ENCODE measurements around the gene EIF4E3.

Gene EIF4E3

GRCh38 chr3:71689291-71689690 lies 35.9 kb downstream of the EIF4E3 start:
- no peak for DNase-seq (ENCODE audit: low read depth)

- DNase-seq (ENCODE audit: low read depth), result no peak
Measured at GRCh38 chr3:71688121-71688520, 37.1 kb downstream of the EIF4E3 start.

- no peak for DNase-seq (ENCODE audit: low read depth)
Measured at GRCh38 chr3:71685686-71686085, 39.5 kb downstream of the EIF4E3 start.

- DNase-seq (ENCODE audit: low read depth), result peak; percentile 91
Measured at GRCh38 chr3:71684757-71685386, 40.3 kb downstream of the EIF4E3 start.

- DNase-seq (ENCODE audit: low read depth), result no peak
Measured at GRCh38 chr3:71684046-71684756, 41.0 kb downstream of the EIF4E3 start.

GRCh38 chr3:71681224-71681668 lies 44.0 kb downstream of the EIF4E3 start:
- peak; percentile 65 for DNase-seq (ENCODE audit: low read depth)

- peak; percentile 40 for DNase-seq (ENCODE audit: low read depth)
Measured at GRCh38 chr3:71680603-71681002, 44.6 kb downstream of the EIF4E3 start.

- no peak for DNase-seq (ENCODE audit: low read depth)
Measured at GRCh38 chr3:71676931-71677330, 48.3 kb downstream of the EIF4E3 start.

GRCh38 chr3:71673486-71673885 lies 51.7 kb downstream of the EIF4E3 start:
- no peak for DNase-seq (ENCODE audit: low read depth)

- no peak for DNase-seq (ENCODE audit: low read depth)
Measured at GRCh38 chr3:71672807-71673206, 52.4 kb downstream of the EIF4E3 start.

GRCh38 chr3:71672340-71672739 lies 52.9 kb downstream of the EIF4E3 start:
- no peak for DNase-seq (ENCODE audit: low read depth)

GRCh38 chr3:71671216-71671845 lies 53.9 kb downstream of the EIF4E3 start:
- no peak for DNase-seq (ENCODE audit: low read depth)

- DNase-seq (ENCODE audit: low read depth), result no peak
Measured at GRCh38 chr3:71662568-71662967, 62.6 kb downstream of the EIF4E3 start.

- no peak for DNase-seq (ENCODE audit: low read depth)
Measured at GRCh38 chr3:71662056-71662455, 63.1 kb downstream of the EIF4E3 start.

GRCh38 chr3:71659864-71660591 lies 65.2 kb downstream of the EIF4E3 start:
- peak; percentile 18 for DNase-seq (ENCODE audit: low read depth)

GRCh38 chr3:71657831-71658530 lies 67.2 kb downstream of the EIF4E3 start:
- DNase-seq (ENCODE audit: low read depth), result peak; percentile 88

GRCh38 chr3:71655061-71655460 lies 70.1 kb downstream of the EIF4E3 start:
- DNase-seq (ENCODE audit: low read depth), result no peak

GRCh38 chr3:71653414-71653807 lies 71.8 kb downstream of the EIF4E3 start:
- DNase-seq (ENCODE audit: low read depth), result no peak

- peak; percentile 44 for DNase-seq (ENCODE audit: low read depth)
Measured at GRCh38 chr3:71652781-71653413, 72.3 kb downstream of the EIF4E3 start.

- no peak for DNase-seq (ENCODE audit: low read depth)
Measured at GRCh38 chr3:71651625-71652024, 73.6 kb downstream of the EIF4E3 start.

- no peak for DNase-seq (ENCODE audit: low read depth)
Measured at GRCh38 chr3:71650372-71650771, 74.8 kb downstream of the EIF4E3 start.
